GM23248 (cell line): Measurements from ENCODE around the gene RNF175. TPM values are rescaled to one million over a fixed set of nuclear protein-coding genes. Genes with fewer than 3 reads are reported as not detected.

Source experiments
- DNase-seq: peaks from one replicate; pipeline ENCODE4 v3.0.0-alpha.2; 2015
- H2AFZ ChIP-seq: fragments of 200-600 bp; sonication (generic); 2 replicates; pipeline ENCODE4 v1.6.1; 2016; ENCODE audit warnings: antibody characterized with exemption
- H3F3A ChIP-seq: fragments of 200-600 bp; sonication (generic); 2 replicates; pipeline ENCODE4 v1.6.1; 2016; ENCODE audit warnings: mild to moderate bottlenecking, antibody characterized with exemption, mixed run types; ENCODE audit not compliant: insufficient read depth
- H3K27ac ChIP-seq: fragments of 200-600 bp; sonication (generic); 2 replicates; pipeline ENCODE4 v1.5.1; 2016; ENCODE audit warnings: mild to moderate bottlenecking
- H3K27me3 ChIP-seq: fragments of 200-600 bp; sonication (generic); replicated peaks from 2 replicates; pipeline ENCODE4 v1.6.1; 2016; ENCODE audit warnings: mild to moderate bottlenecking; ENCODE audit not compliant: insufficient read depth
- H3K36me3 ChIP-seq: fragments of 200-600 bp; sonication (generic); 2 replicates; pipeline ENCODE4 v1.6.1; 2016; ENCODE audit warnings: low read depth, mild to moderate bottlenecking
- H3K4me1 ChIP-seq: fragments of 200-600 bp; sonication (generic); 2 replicates; pipeline ENCODE4 v1.6.1; 2016; ENCODE audit warnings: mild to moderate bottlenecking; ENCODE audit not compliant: insufficient read depth
- H3K4me2 ChIP-seq: fragments of 200-600 bp; sonication (generic); one replicate; pipeline ENCODE4 v1.6.1; 2016; ENCODE audit warnings: mild to moderate bottlenecking; ENCODE audit not compliant: unreplicated experiment
- H3K4me3 ChIP-seq: fragments of 200-600 bp; sonication (generic); 2 replicates; pipeline ENCODE4 v1.5.1; 2016; ENCODE audit warnings: mild to moderate bottlenecking
- H3K79me2 ChIP-seq: fragments of 200-600 bp; sonication (generic); 2 replicates; pipeline ENCODE4 v1.6.1; 2016; ENCODE audit warnings: mild to moderate bottlenecking; ENCODE audit not compliant: insufficient read depth
- H3K9ac ChIP-seq: fragments of 200-600 bp; sonication (generic); 2 replicates; pipeline ENCODE4 v1.6.1; 2016; ENCODE audit warnings: mild to moderate bottlenecking
- H3K9me2 ChIP-seq: fragments of 200-600 bp; sonication (generic); 2 replicates; pipeline ENCODE4 v1.6.1; 2016; ENCODE audit warnings: mixed run types, mild to moderate bottlenecking, moderate library complexity; ENCODE audit not compliant: insufficient read depth
- H3K9me3 ChIP-seq: fragments of 200-600 bp; sonication (generic); one replicate; pipeline ENCODE4 v1.6.1; 2017; ENCODE audit warnings: low read depth
- H4K20me1 ChIP-seq: fragments of 200-600 bp; sonication (generic); 2 replicates; pipeline ENCODE4 v1.6.0; 2016; ENCODE audit not compliant: insufficient read depth
- EZH2 ChIP-seq: fragments of 200-600 bp; sonication (generic); IDR thresholded peaks from 2 replicates; pipeline ENCODE4 v1.6.1; 2018; ENCODE audit warnings: antibody characterized with exemption, mild to moderate bottlenecking; ENCODE audit not compliant: insufficient read depth, poor library complexity, severe bottlenecking
- EZH2phosphoT487 ChIP-seq: fragments of 200-600 bp; sonication (generic); IDR thresholded peaks from 2 replicates; pipeline ENCODE4 v1.6.1; 2018; ENCODE audit warnings: antibody characterized with exemption, moderate library complexity, mild to moderate bottlenecking, low read depth; ENCODE audit not compliant: insufficient read depth
- WGBS, 2 experiments: methylation state at CpG; one replicate each; pipeline ENCODE4 v1.1.6; 2015 to 2017; ENCODE audit warnings: low lambda C conversion rate in 2 of 2, low coverage in 1 of 2; ENCODE audit errors: missing lambda C conversion rate in 2 of 2; 5-methylcytosine and 5-hydroxymethylcytosine counted together
- in situ Hi-C: fragments of 300-500 bp; cut with MboI; formaldehyde crosslinking; loops from 2 replicates; pipeline ENCODE4 v1.15.0; 2020
- polyA plus RNA-seq: library from polyadenylated mRNA; unstranded; fragments of >200 nt; fragmentation: Nextera tagmentation; extraction: Ambion mirVana; gene quantifications from 2 replicates; pipeline ENCODE4 v1.2.1, GENCODE V29; 2016
- total RNA-seq: library from RNA; depleted of rRNA; stranded (reverse); fragments of >200 nt; shearing (Covaris generic); gene quantifications from 2 replicates; pipeline ENCODE4 v1.2.3, GENCODE V29; 2014

RNF175 gene
- total and polyA plus RNA-seq, 2 experiments from 2014 or later = not detected

GRCh38 chr4:153782581-153782980, 22.8 kb upstream of the RNF175 start:
- TF ChIP-seq EZH2phosphoT487 = no peak
- TF ChIP-seq EZH2 = no peak
- no peak for DNase-seq
- no peak overlapping the region for H3K4me3 ChIP-seq
- no peaks in the 10 kb centered on the region for H3K79me2 ChIP-seq
- H3K4me2 ChIP-seq = no peak overlapping the region
- no peaks in the 10 kb centered on the region for H4K20me1 ChIP-seq
- H3K9me3 ChIP-seq = no peaks in the 10 kb centered on the region
- no peak overlapping the region for H3K27ac ChIP-seq
- in situ Hi-C loops = no loop called here
- H3K36me3 ChIP-seq = no peaks in the 10 kb centered on the region
- 0 out of 2 replicates have a peak, but pooled peaks cover 3% of the 10 kb centered on the region for H3F3A ChIP-seq
- H3K9me2 ChIP-seq = no peaks in the 10 kb centered on the region
- peaks cover 20% of the 10 kb centered on the region for H3K27me3 ChIP-seq
- H2AFZ ChIP-seq = no peak overlapping the region
- H3K4me1 ChIP-seq = peaks cover 7% of the 10 kb centered on the region; the same call in 1 of the 2 replicates
- no peak overlapping the region for H3K9ac ChIP-seq
- WGBS, 2 experiments = 93 to 100% methylated on average over 1 of the region's 1 CpG

DNA sequence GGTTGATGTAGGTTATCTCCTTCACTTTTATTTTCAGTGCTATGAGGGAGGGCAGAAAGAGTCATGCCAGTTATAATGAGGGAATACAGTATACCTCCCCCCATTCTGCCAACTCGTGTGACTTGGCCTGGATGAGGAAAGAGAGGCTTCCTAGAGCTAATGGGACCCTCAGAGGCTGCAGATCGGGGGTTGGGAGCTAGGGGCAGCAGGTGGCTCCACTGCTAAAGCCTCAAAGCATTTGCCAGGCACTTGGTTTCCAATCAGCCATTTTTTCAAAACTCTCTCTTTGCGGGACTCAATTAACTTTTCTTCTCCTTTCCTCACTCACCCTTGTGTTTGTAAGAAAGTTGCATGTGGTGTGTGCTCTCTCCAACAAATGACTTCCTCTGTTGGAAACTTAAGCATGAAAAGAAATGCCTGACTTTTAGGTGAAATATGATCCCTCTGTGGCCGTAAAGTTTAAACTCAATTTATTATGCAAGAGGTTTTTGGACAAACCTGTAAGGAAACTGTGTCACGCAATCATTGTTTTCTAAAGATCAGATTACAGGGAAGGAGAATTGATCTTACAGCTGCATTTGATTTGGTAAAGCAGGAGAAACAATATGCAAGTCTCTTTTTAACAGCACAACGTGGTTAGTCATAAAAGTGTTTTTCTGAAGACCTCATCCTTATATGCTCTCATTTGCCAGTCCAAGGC, 22.0 kb upstream of the RNF175 start:
- Histone ChIP-seq H3K4me2 (no peak overlapping the region), H2AFZ (no peak overlapping the region), H4K20me1 (no peaks in the 10 kb centered on the region), H3K79me2 (no peaks in the 10 kb centered on the region), H3K9ac (no peak overlapping the region), H3K9me3 (no peaks in the 10 kb centered on the region), H3K4me3 (no peak overlapping the region), H3K27ac (no peak overlapping the region), H3K36me3 (no peaks in the 10 kb centered on the region), H3K27me3 (peaks cover 12% of the 10 kb centered on the region), H3F3A (0 out of 2 replicates have a peak, but pooled peaks cover 3% of the 10 kb centered on the region), H3K9me2 (no peaks in the 10 kb centered on the region), H3K4me1 (peaks cover 7% of the 10 kb centered on the region; the same call in 1 of the 2 replicates)
- TF ChIP-seq EZH2phosphoT487 = no peak
- no peak for TF ChIP-seq EZH2
- 35 to 36% methylated on average over 6 of the region's 6 CpGs for WGBS, 2 experiments
- in situ Hi-C loops = no loop called here
- peak; percentile 61 for DNase-seq

- no peak overlapping the region for H2AFZ ChIP-seq
- 87 to 89% methylated on average over 16 to 17 of the region's 17 CpGs for WGBS, 2 experiments
- no peak for TF ChIP-seq EZH2
- no peak for TF ChIP-seq EZH2phosphoT487
- no peaks in the 10 kb centered on the region for H3K36me3 ChIP-seq
- H3K4me1 ChIP-seq = peaks cover 7% of the 10 kb centered on the region; the same call in 1 of the 2 replicates
- no peak for DNase-seq
- in situ Hi-C loops = no loop called here
- no peak overlapping the region for H3K4me3 ChIP-seq
- no peak overlapping the region for H3K27ac ChIP-seq
- 0 out of 2 replicates have a peak, but pooled peaks cover 3% of the 10 kb centered on the region for H3F3A ChIP-seq
- no peak overlapping the region for H3K4me2 ChIP-seq
- H4K20me1 ChIP-seq = no peaks in the 10 kb centered on the region
- no peak overlapping the region for H3K9ac ChIP-seq
- no peaks in the 10 kb centered on the region for H3K79me2 ChIP-seq
- no peaks in the 10 kb centered on the region for H3K9me3 ChIP-seq
- no peaks in the 10 kb centered on the region for H3K9me2 ChIP-seq
- H3K27me3 ChIP-seq = peaks cover 7% of the 10 kb centered on the region
Measured at GRCh38 chr4:153781280-153781679, 21.5 kb upstream of the RNF175 start.

DNA sequence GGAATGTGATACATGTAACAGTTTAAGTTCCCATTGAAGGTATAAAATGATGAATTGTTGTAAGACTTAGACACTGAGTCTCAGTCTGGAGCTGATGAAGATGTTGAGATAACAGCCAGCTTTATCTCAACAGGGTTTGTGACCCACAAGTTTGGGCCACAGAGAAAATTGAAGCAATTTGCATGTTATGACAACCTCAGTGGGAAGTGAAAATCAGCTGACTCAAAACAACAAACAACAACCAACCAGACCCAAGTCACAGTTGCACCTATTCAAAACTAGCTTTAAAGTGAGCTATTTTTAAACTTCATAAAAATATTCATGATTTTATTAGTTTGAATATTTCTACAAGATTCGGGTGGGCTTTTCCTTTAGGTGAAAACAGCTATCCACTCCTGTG, 21.1 kb upstream of the RNF175 start:
- Histone ChIP-seq H3K4me2 (no peak overlapping the region), H3K4me3 (no peak overlapping the region), H4K20me1 (no peaks in the 10 kb centered on the region), H3K9ac (no peak overlapping the region), H3K9me3 (no peaks in the 10 kb centered on the region), H3K4me1 (peaks cover 7% of the 10 kb centered on the region; the same call in 1 of the 2 replicates), H3K79me2 (no peaks in the 10 kb centered on the region), H3K27ac (no peak overlapping the region), H2AFZ (no peak overlapping the region), H3K36me3 (no peaks in the 10 kb centered on the region), H3F3A (0 out of 2 replicates have a peak, but pooled peaks cover 3% of the 10 kb centered on the region), H3K27me3 (peaks cover 5% of the 10 kb centered on the region; the same call in 1 of the 2 replicates), H3K9me2 (no peaks in the 10 kb centered on the region)
- no peak for TF ChIP-seq EZH2
- no peak for TF ChIP-seq EZH2phosphoT487
- in situ Hi-C loops = no loop called here
- DNase-seq = no peak
- 85 to 89% methylated on average over 1 of the region's 1 CpG for WGBS, 2 experiments
